ENCODE results near the gene DCTPP1.
"Not testable (repeated sequence)": the region's sequence is repeated elsewhere in the genome, so short reads cannot be mapped to it uniquely, and the experiment has no call there.

DCTPP1 gene

GRCh38 chr16:30472328-30472942 lies 42.6 kb upstream of the DCTPP1 start, which contains the start of gene ITGAL:
Gene ITGAL (plus strand): TSS chr16:30472742. CDS start chr16:30472838, 96 bp downstream.
- TF ChIP-seq, protein P1, sequence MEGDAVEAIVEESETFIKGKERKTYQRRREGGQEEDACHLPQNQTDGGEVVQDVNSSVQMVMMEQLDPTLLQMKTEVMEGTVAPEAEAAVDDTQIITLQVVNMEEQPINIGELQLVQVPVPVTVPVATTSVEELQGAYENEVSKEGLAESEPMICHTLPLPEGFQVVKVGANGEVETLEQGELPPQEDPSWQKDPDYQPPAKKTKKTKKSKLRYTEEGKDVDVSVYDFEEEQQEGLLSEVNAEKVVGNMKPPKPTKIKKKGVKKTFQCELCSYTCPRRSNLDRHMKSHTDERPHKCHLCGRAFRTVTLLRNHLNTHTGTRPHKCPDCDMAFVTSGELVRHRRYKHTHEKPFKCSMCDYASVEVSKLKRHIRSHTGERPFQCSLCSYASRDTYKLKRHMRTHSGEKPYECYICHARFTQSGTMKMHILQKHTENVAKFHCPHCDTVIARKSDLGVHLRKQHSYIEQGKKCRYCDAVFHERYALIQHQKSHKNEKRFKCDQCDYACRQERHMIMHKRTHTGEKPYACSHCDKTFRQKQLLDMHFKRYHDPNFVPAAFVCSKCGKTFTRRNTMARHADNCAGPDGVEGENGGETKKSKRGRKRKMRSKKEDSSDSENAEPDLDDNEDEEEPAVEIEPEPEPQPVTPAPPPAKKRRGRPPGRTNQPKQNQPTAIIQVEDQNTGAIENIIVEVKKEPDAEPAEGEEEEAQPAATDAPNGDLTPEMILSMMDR (IDR thresholded peaks at IDR 0.05; ENCODE audit: control insufficient read depth, extremely low read depth, insufficient read depth) = no peak
- no peak within 1 kb of the TSS for H3K4me3 ChIP-seq (ENCODE audit: low read depth, low read length)
- no peak for DNase-seq (ENCODE audit: low read depth)

DNA sequence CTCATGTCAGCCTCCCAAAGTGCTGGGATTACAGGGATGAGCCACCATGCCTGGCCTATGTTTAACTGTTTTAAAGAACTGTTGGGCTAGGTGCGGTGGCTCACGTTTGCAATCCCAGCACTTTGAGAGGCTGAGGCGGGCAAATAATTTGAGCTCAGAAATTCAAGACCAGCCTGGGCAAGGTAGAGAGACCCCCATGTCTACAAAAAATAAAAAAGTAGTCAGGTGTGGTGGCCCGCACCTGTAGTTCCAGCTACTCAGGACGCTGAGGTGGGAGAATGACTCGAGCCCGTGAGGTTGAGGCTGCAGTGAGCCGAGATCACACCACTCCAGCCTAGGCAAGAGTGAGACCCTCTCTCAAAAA lies 40.8 kb upstream of the DCTPP1 start:
- no peak for DNase-seq (ENCODE audit: low read depth)
- TF ChIP-seq, protein P1 (IDR thresholded peaks at IDR 0.05; ENCODE audit: control insufficient read depth, extremely low read depth, insufficient read depth) = no peak
- no peak overlapping the region for H3K4me3 ChIP-seq (ENCODE audit: low read depth, low read length)

DNA sequence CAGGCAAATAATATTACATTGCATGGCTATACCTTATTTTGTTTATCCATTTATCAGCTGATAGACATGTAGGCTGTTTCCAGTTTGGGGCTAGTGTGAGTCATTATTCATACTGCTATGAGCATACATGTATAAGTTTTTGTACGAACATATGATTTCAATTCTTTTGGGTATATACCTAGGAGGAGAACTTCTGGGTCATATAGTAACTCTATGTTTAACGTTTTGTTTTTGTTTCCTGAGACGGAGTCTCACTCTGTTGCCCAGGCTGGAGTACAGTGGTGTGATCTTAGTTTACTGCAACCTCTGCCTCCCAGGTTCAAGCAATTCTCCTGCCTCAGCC lies 40.3 kb upstream of the DCTPP1 start:
- no peak for DNase-seq (ENCODE audit: low read depth)
- TF ChIP-seq, protein P1 (IDR thresholded peaks at IDR 0.05; ENCODE audit: control insufficient read depth, extremely low read depth, insufficient read depth) = no peak
- no peak overlapping the region for H3K4me3 ChIP-seq (ENCODE audit: low read depth, low read length)

DNA sequence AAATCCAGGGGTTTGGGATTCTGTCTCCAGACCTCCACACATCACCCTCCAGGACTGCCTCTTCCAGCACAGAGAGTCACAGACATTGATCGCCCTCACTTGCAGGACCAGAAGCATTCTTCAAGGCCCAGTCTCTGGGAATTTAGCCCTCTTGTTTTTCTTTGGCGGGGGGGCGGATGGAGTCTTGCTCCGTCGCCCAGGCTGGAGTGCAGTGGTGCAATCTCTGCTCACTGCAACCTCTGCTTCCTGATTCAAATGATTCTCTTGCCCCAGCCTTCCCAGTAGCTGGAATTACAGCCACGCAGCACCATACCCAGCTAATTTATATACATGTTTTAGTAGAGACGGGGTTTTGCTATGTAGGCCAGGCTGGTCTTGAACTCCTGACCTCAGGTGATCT lies 34.2 kb upstream of the DCTPP1 start:
- no peak overlapping the region for H3K4me3 ChIP-seq (ENCODE audit: low read depth, low read length)
- no peak for DNase-seq (ENCODE audit: low read depth)
- TF ChIP-seq, protein P1 (IDR thresholded peaks at IDR 0.05; ENCODE audit: control insufficient read depth, extremely low read depth, insufficient read depth) = no peak

- not testable (repeated sequence) for DNase-seq (ENCODE audit: low read depth); H3K4me3 ChIP-seq (ENCODE audit: low read depth, low read length)
Measured at GRCh38 chr16:30461426-30461825, 31.6 kb upstream of the DCTPP1 start.

DNA sequence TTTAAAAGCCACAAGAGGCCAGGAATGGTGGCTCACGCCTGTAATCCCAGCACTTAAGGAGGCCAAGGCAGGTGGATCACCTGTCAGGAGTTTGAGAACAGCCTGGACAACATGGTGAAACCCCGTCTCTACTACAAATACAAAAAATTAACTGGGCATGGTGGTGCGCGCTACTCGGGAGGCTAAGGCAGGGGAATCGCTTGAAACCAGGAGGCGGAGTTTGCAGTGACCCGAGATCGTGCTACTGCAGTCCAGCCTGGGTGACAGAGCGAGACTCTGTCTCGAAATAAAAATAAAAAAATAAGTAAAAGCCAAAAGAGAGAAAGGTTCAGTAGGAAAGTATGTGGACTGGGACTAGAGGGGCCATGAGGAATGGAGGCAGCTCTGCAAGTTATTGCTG lies 29.6 kb upstream of the DCTPP1 start:
- H3K4me3 ChIP-seq (ENCODE audit: low read depth, low read length) = no peak overlapping the region
- TF ChIP-seq, protein P1 (IDR thresholded peaks at IDR 0.05; ENCODE audit: control insufficient read depth, extremely low read depth, insufficient read depth) = no peak
- DNase-seq (ENCODE audit: low read depth) = no peak

DNA sequence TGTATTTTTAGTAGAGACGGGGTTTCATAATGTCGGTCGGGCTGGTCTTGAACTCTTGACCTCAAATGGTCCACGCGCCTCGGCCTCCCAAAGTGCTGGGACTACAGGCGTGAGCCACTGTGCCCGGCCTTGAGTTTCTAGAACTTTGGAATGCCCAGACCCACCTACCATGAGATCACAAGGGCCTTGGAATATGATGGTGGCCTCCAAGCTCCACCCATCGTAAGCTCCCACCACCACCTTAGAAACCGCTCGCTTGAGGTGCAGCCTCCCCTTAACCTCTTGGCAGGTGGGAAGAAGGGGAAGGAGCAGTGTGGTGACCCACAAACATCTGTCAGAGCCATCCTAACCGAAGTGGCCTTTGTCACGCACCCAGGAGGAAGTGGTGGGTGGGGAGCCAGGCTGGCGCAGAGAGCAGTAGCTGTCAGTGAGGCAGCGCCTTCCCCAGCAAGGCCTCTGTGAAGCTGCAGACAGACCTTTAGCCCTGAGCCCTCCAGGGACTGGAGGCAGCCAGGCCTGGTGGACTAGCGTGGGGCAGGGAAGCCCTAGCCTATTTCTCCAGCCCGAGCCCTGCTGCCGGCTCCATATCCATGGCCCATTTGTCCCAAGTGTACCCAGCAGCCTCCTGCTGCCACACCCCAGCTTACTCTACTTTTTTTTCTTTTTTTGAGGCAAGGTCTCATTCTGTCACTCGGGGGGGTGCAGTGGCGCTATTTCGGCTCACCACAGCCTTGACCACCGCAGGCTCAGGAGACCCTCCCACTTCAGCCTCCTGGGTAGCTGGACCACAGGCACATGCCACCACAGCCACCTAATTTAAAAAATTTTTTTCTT lies 28.9 kb upstream of the DCTPP1 start:
- DNase-seq (ENCODE audit: low read depth) = no peak
- TF ChIP-seq, protein P1 (IDR thresholded peaks at IDR 0.05; ENCODE audit: control insufficient read depth, extremely low read depth, insufficient read depth) = no peak
- H3K4me3 ChIP-seq (ENCODE audit: low read depth, low read length) = no peak overlapping the region

Data from LNCaP clone FGC (cell line).